Muscle layer of duodenum (tissue), 2 donors: ENCODE data around the gene PTMS.

Experiments used
- H3K27ac ChIP-seq: one replicate; pipeline ENCODE4 v1.7.0; 2013; ENCODE audit warnings: mild to moderate bottlenecking, low read length
- H3K27me3 ChIP-seq: one replicate; pipeline ENCODE4 v1.7.0; 2013; ENCODE audit warnings: low read depth, mild to moderate bottlenecking, control low read depth, low read length
- H3K36me3 ChIP-seq, 2 donors: one replicate each; pipeline ENCODE4 v1.7.0; 2013; ENCODE audit warnings: low read length in 2 of 2, control low read depth in 1 of 2, mild to moderate bottlenecking in 1 of 2; ENCODE audit not compliant: insufficient read depth in 2 of 2, control insufficient read depth in 1 of 2
- H3K4me1 ChIP-seq, 2 donors: one replicate each; pipeline ENCODE4 v1.7.0; 2013; ENCODE audit warnings: low read length in 2 of 2, mild to moderate bottlenecking in 2 of 2, control low read depth in 1 of 2, moderate library complexity in 1 of 2; ENCODE audit not compliant: insufficient read depth in 2 of 2, control insufficient read depth in 1 of 2
- H3K4me3 ChIP-seq, 2 donors: one replicate each; pipeline ENCODE4 v1.7.0; 2013; ENCODE audit warnings: low read length in 2 of 2, low read depth in 1 of 2, mild to moderate bottlenecking in 1 of 2
- H3K9me3 ChIP-seq, 2 donors: one replicate each; pipeline ENCODE4 v1.7.0; 2013; ENCODE audit warnings: low read length in 2 of 2, control low read depth in 1 of 2, mild to moderate bottlenecking in 1 of 2; ENCODE audit not compliant: control insufficient read depth in 1 of 2
- donor health status: healthy.

Gene PTMS

GRCh38 chr12:6767353-6768319, 1.5 kb downstream of the PTMS start:
- no peaks in the 10 kb centered on the region for H3K27me3 ChIP-seq

GRCh38 chr12:6768437-6768914, 2.3 kb downstream of the PTMS start:
- H3K27ac ChIP-seq: peak overlapping the region; percentile 54
- peaks cover 16 to 58% of the 10 kb centered on the region in 2 donors for H3K4me1 ChIP-seq
- no peaks in the 10 kb centered on the region for H3K27me3 ChIP-seq
- H3K9me3 ChIP-seq: no peaks in the 10 kb centered on the region
- H3K36me3 ChIP-seq: peaks cover 4 to 19% of the 10 kb centered on the region in 2 donors
- H3K4me3 ChIP-seq: peak overlapping the region; percentile 76 to 83

More at GRCh38 chr12:6767353-6768319, 1.5 kb downstream of the PTMS start:
- Histone ChIP-seq H3K4me3 (peak overlapping the region; percentile 76 to 83), H3K9me3 (no peaks in the 10 kb centered on the region), H3K27ac (peak overlapping the region; percentile 54), H3K36me3 (peaks cover 4 to 19% of the 10 kb centered on the region in 2 donors), H3K4me1 (peaks cover 16 to 58% of the 10 kb centered on the region in 2 donors)

- Histone ChIP-seq H3K36me3 (peaks cover 4 to 19% of the 10 kb centered on the region in 2 donors), H3K9me3 (no peaks in the 10 kb centered on the region), H3K4me3 (peak overlapping the region; percentile 34 to 83), H3K4me1 (peaks cover 16 to 58% of the 10 kb centered on the region in 2 donors), H3K27me3 (no peaks in the 10 kb centered on the region), H3K27ac (peak overlapping the region; percentile 54)
Measured at GRCh38 chr12:6768990-6769389, 2.8 kb downstream of the PTMS start.

- Histone ChIP-seq H3K27me3 (no peaks in the 10 kb centered on the region), H3K4me3 (no peak overlapping the region), H3K36me3 (peaks cover 4 to 19% of the 10 kb centered on the region in 2 donors), H3K4me1 (peaks cover 16 to 54% of the 10 kb centered on the region in 2 donors), H3K9me3 (no peaks in the 10 kb centered on the region), H3K27ac (no peak overlapping the region)
Measured at GRCh38 chr12:6769666-6770065, 3.5 kb downstream of the PTMS start.

GRCh38 chr12:6770094-6770493, 3.9 kb downstream of the PTMS start:
- Histone ChIP-seq H3K9me3 (no peaks in the 10 kb centered on the region), H3K36me3 (peaks cover 4 to 19% of the 10 kb centered on the region in 2 donors), H3K4me3 (no peak overlapping the region), H3K27me3 (no peaks in the 10 kb centered on the region), H3K27ac (no peak overlapping the region), H3K4me1 (peaks cover 14 to 50% of the 10 kb centered on the region in 2 donors)

GRCh38 chr12:6770600-6770999, 4.4 kb downstream of the PTMS start:
- no peak overlapping the region for H3K27ac ChIP-seq

GRCh38 chr12:6771091-6771495, 4.9 kb downstream of the PTMS start:
- Histone ChIP-seq H3K4me1 (peaks cover 8 to 42% of the 10 kb centered on the region in 2 donors), H3K4me3 (no peak overlapping the region)

More at GRCh38 chr12:6770600-6770999, 4.4 kb downstream of the PTMS start:
- H3K9me3 ChIP-seq: no peaks in the 10 kb centered on the region
- H3K4me1 ChIP-seq: peaks cover 9 to 45% of the 10 kb centered on the region in 2 donors
- H3K27me3 ChIP-seq: no peaks in the 10 kb centered on the region
- no peak overlapping the region for H3K4me3 ChIP-seq
- peaks cover 4 to 19% of the 10 kb centered on the region in 2 donors for H3K36me3 ChIP-seq

GRCh38 chr12:6771509-6772330, 5.6 kb downstream of the PTMS start:
- H3K9me3 ChIP-seq: no peaks in the 10 kb centered on the region
- H3K36me3 ChIP-seq: peaks cover 4 to 19% of the 10 kb centered on the region in 2 donors
- peaks cover 8 to 42% of the 10 kb centered on the region in 2 donors for H3K4me1 ChIP-seq
- no peaks in the 10 kb centered on the region for H3K27me3 ChIP-seq
- no peak overlapping the region for H3K4me3 ChIP-seq
- no peak overlapping the region for H3K27ac ChIP-seq

More at GRCh38 chr12:6771091-6771495, 4.9 kb downstream of the PTMS start:
- H3K36me3 ChIP-seq: peaks cover 4 to 19% of the 10 kb centered on the region in 2 donors
- H3K27me3 ChIP-seq: no peaks in the 10 kb centered on the region
- H3K9me3 ChIP-seq: no peaks in the 10 kb centered on the region
- H3K27ac ChIP-seq: no peak overlapping the region

- Histone ChIP-seq H3K36me3 (peaks cover 4 to 19% of the 10 kb centered on the region in 2 donors), H3K4me3 (peak within 1 kb of the TSS; percentile 26 to 55), H3K4me1 (peaks cover 8 to 43% of the 10 kb centered on the region in 2 donors), H3K27ac (no peak within 1 kb of the TSS), H3K9me3 (no peaks in the 10 kb centered on the region), H3K27me3 (no peaks in the 10 kb centered on the region)
Measured at GRCh38 chr12:6772331-6772695, 6.2 kb downstream of the PTMS start, which contains the start of gene LAG3. LAG3 (plus strand) TSS chr12:6772520; CDS start chr12:6772853, 333 bp downstream.

- no peak overlapping the region for H3K27ac ChIP-seq
- peaks cover 4 to 19% of the 10 kb centered on the region in 2 donors for H3K36me3 ChIP-seq
- no peaks in the 10 kb centered on the region for H3K27me3 ChIP-seq
- H3K4me1 ChIP-seq: peaks cover 9 to 49% of the 10 kb centered on the region in 2 donors
- no peaks in the 10 kb centered on the region for H3K9me3 ChIP-seq
- peak overlapping the region; percentile 26 to 55 for H3K4me3 ChIP-seq
Measured at GRCh38 chr12:6772726-6773589, 6.8 kb downstream of the PTMS start.
